SK-N-SH (cell line): ENCODE measurements around the gene RAPGEF1. TPM values are rescaled to one million over a fixed set of nuclear protein-coding genes. Genes with fewer than 3 reads are reported as not detected.

Experiments used
- CTCF ChIA-PET: fragments of 300-600, 350-600 bp; formaldehyde crosslinking; extraction: SDS; loops from one replicate; lab custom pipeline; 2021; lab: Yijun Ruan, JAX
- POLR2A ChIA-PET: fragments of 350-600 bp; sonication (Branson Sonifier 250); formaldehyde crosslinking; extraction: SDS; loops from one replicate; lab custom pipeline; 2020; ENCODE audit warnings: antibody characterized with exemption, inconsistent platforms; lab: Yijun Ruan, JAX
- DNase-seq: peaks from one replicate; pipeline ENCODE4 v3.0.0; 2012
- H2AFZ ChIP-seq: fragments of 200-600 bp; sonication (generic); 2 replicates; pipeline ENCODE4 v1.8.1; 2016; ENCODE audit warnings: antibody characterized with exemption, mild to moderate bottlenecking, low read depth
- H3F3A ChIP-seq: fragments of 200-600 bp; sonication (generic); replicated peaks from 2 replicates; pipeline ENCODE3; 2016; ENCODE audit warnings: antibody characterized with exemption, mild to moderate bottlenecking; ENCODE audit not compliant: insufficient read depth
- H3K27ac ChIP-seq, 2 experiments: fragments of 200-500 bp in 1 of 2; fragments of 200-600 bp in 1 of 2; sonication (Bioruptor generic) in 1 of 2; sonication (generic), shearing (Covaris generic) in 1 of 2; 2 replicates each; pipeline versions ENCODE4 v1.5.1 to v1.6.1; 2014 to 2016; ENCODE audit warnings: low read depth in 2 of 2, inconsistent platforms in 1 of 2, low read length in 1 of 2, mild to moderate bottlenecking in 1 of 2, mixed read lengths in 1 of 2
- H3K27me3 ChIP-seq: fragments of 200-600 bp; sonication (generic), shearing (Covaris generic); 2 replicates; pipeline ENCODE4 v1.6.1; 2016; ENCODE audit warnings: mixed run types; ENCODE audit not compliant: insufficient read depth
- H3K36me3 ChIP-seq, 2 experiments: fragments of 200-500 bp in 1 of 2; fragments of 200-600 bp in 1 of 2; sonication (Bioruptor generic) in 1 of 2; sonication (generic) in 1 of 2; replicated peaks in 1 of 2; 2 replicates each; pipeline versions ENCODE3 to v1.5.1; 2014 to 2016; ENCODE audit warnings: low read length in 1 of 2, mild to moderate bottlenecking in 1 of 2; ENCODE audit not compliant: insufficient read depth in 2 of 2, control insufficient read depth in 1 of 2
- H3K4me1 ChIP-seq, 2 experiments: fragments of 200-500 bp in 1 of 2; fragments of 200-600 bp in 1 of 2; sonication (Bioruptor generic) in 1 of 2; sonication (generic), shearing (Covaris generic) in 1 of 2; 2 replicates each; pipeline versions ENCODE4 v1.5.1 to v1.6.1; 2014 to 2016; ENCODE audit warnings: low read depth in 1 of 2, low read length in 1 of 2, mixed run types in 1 of 2; ENCODE audit not compliant: insufficient read depth in 2 of 2, control insufficient read depth in 1 of 2
- H3K4me2 ChIP-seq: fragments of 200-600 bp; sonication (generic), shearing (Covaris generic); 2 replicates; pipeline ENCODE4 v1.6.1; 2017; ENCODE audit warnings: mixed run types
- H3K4me3 ChIP-seq, 2 experiments: fragments of 200-500 bp in 1 of 2; fragments of 200-600 bp in 1 of 2; sonication (Bioruptor generic) in 1 of 2; sonication (generic), shearing (Covaris generic) in 1 of 2; 2 replicates each; pipeline versions ENCODE4 v1.5.1 to v1.8.1; 2014 to 2016; ENCODE audit warnings: low read depth in 2 of 2, inconsistent platforms in 1 of 2, low read length in 1 of 2, mild to moderate bottlenecking in 1 of 2, mixed read lengths in 1 of 2, moderate library complexity in 1 of 2
- H3K79me2 ChIP-seq: fragments of 200-600 bp; sonication (generic); 2 replicates; pipeline ENCODE4 v1.8.1; 2017; ENCODE audit warnings: mild to moderate bottlenecking; ENCODE audit not compliant: insufficient read depth
- H3K9ac ChIP-seq: fragments of 200-600 bp; sonication (generic); 2 replicates; pipeline ENCODE4 v1.6.1; 2017; ENCODE audit warnings: mixed run types
- H3K9me2 ChIP-seq: fragments of 200-600 bp; sonication (generic); 2 replicates; pipeline ENCODE4 v1.6.1; 2017; ENCODE audit warnings: mixed run types
- H3K9me3 ChIP-seq: fragments of 200-600 bp; sonication (generic); 2 replicates; pipeline ENCODE4 v1.6.1; 2017; ENCODE audit warnings: mixed run types, mild to moderate bottlenecking, moderate library complexity
- H4K20me1 ChIP-seq: fragments of 200-600 bp; sonication (generic); 2 replicates; pipeline ENCODE4 v1.6.1; 2017; ENCODE audit warnings: mild to moderate bottlenecking, mixed run types; ENCODE audit not compliant: insufficient read depth
- CHD2 ChIP-seq: fragments of 150-350 bp; IDR thresholded peaks from 2 replicates; pipeline ENCODE4 v1.6.1; 2018; ENCODE audit warnings: low read length; ENCODE audit not compliant: partially characterized antibody
- ELF1 ChIP-seq: IDR thresholded peaks from 2 replicates; pipeline ENCODE4 v1.4.0; 2012
- EP300 ChIP-seq, 2 experiments: IDR thresholded peaks; 2 replicates each; pipeline versions ENCODE4 v1.4.0 to v1.6.1; 2012; ENCODE audit warnings: borderline replicate concordance in 1 of 2, low read depth in 1 of 2, low read length in 1 of 2
- FOSL2 ChIP-seq: IDR thresholded peaks from 2 replicates; pipeline ENCODE4 v1.4.0; 2012; ENCODE audit warnings: low read depth, mild to moderate bottlenecking, moderate library complexity, borderline replicate concordance
- GABPA ChIP-seq: IDR thresholded peaks from 2 replicates; pipeline ENCODE4 v1.4.0; 2012; ENCODE audit warnings: low read depth, mild to moderate bottlenecking
- GATA2 ChIP-seq: sonication (generic); formaldehyde crosslinking; IDR thresholded peaks from 2 replicates; pipeline ENCODE4 v1.5.0; 2020; ENCODE audit warnings: mild to moderate bottlenecking, missing genetic modification reagents
- JUND ChIP-seq: IDR thresholded peaks from 2 replicates; pipeline ENCODE4 v1.4.0; 2012
- MXI1 ChIP-seq: IDR thresholded peaks from 2 replicates; pipeline ENCODE4 v1.6.1; 2012; ENCODE audit warnings: mild to moderate bottlenecking, low read depth, low read length, improper control_type of control experiment
- NFIC ChIP-seq: IDR thresholded peaks from 2 replicates; pipeline ENCODE4 v1.4.0; 2012; ENCODE audit warnings: borderline replicate concordance
- POLR2AphosphoS5 ChIP-seq: IDR thresholded peaks from 2 replicates; pipeline ENCODE4 v1.6.1; 2012; ENCODE audit warnings: low read depth, low read length
- RCOR1 ChIP-seq: fragments of 150-350 bp; IDR thresholded peaks from 2 replicates; pipeline ENCODE4 v1.6.1; 2017; ENCODE audit warnings: antibody characterized with exemption, low read length
- RXRA ChIP-seq: IDR thresholded peaks from 2 replicates; pipeline ENCODE4 v1.4.0; 2012; ENCODE audit warnings: low read depth, mild to moderate bottlenecking, borderline replicate concordance
- SIN3A ChIP-seq: IDR thresholded peaks from 2 replicates; pipeline ENCODE4 v1.6.1; 2012; ENCODE audit warnings: low read depth, mild to moderate bottlenecking, low read length, moderate library complexity, borderline replicate concordance
- WGBS: methylation state at CpG from one replicate; pipeline ENCODE4 v1.1.6; 2017; ENCODE audit warnings: low lambda C conversion rate; 5-methylcytosine and 5-hydroxymethylcytosine counted together
- polyA plus RNA-seq, 3 experiments: library from polyadenylated mRNA; depleted of rRNA; stranded (reverse); fragments of >200 nt; gene quantifications; 2 replicates each; pipeline ENCODE4 v1.2.3, GENCODE V29; 2012
- TF ChIP-seq, protein P1 (sequence below): fragments of 200-600 bp; sonication (generic); IDR thresholded peaks from 2 replicates; pipeline ENCODE4 v1.6.1; 2017; ENCODE audit warnings: antibody characterized with exemption, mild to moderate bottlenecking, moderate library complexity
- TF ChIP-seq, protein P2 (sequence below): IDR thresholded peaks from 2 replicates; pipeline ENCODE4 v1.4.0; 2012; ENCODE audit warnings: low read depth, borderline replicate concordance
- TF ChIP-seq, protein P3 (sequence below): IDR thresholded peaks from 2 replicates; pipeline ENCODE4; 2012
- TF ChIP-seq, protein P4 (sequence below): IDR thresholded peaks from 2 replicates; pipeline ENCODE4 v1.4.0; 2012; ENCODE audit warnings: low read depth, borderline replicate concordance
- TF ChIP-seq, protein P5 (sequence below): IDR thresholded peaks from 2 replicates; pipeline ENCODE4 v1.6.1; 2012; ENCODE audit warnings: mild to moderate bottlenecking, low read depth, low read length, moderate library complexity
- TF ChIP-seq, protein P6 (sequence below): fragments of 150-350 bp; IDR thresholded peaks from 2 replicates; pipeline ENCODE4 v1.6.1; 2016; ENCODE audit warnings: mild to moderate bottlenecking, low read depth, low read length

RAPGEF1 gene
- polyA plus RNA-seq, 1 of the 3 experiments (the other 2 are of a cell fraction) = 26.2 TPM

DNA sequence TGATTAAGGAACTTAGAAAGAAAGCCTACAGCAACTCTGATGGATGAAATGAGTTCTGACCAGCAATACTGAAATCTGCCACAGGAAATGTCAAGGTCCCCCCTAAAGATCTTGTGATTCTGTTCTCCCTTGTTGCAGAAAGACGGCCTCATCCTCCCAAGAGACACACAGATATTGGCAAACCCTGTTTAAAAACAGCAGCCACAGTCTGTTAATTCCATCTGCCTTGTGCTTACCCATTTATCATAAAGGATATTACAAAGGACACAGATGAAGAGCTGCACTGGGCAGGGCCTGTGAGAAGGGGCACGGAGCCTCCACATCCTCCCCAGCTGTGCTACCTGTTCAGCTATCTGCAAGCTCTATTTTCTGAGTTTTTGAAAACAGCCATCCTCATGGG is 15.2 kb downstream of the RAPGEF1 start:
- Histone ChIP-seq H3K9ac (no peak overlapping the region), H3K27ac (no peak overlapping the region), H3K4me3 (no peak overlapping the region), H3K4me2 (no peak overlapping the region), H4K20me1 (peaks cover 33% of the 10 kb centered on the region), H3K9me2 (no peaks in the 10 kb centered on the region), H3K9me3 (no peaks in the 10 kb centered on the region), H3K79me2 (peaks cover 79% of the 10 kb centered on the region), H3K27me3 (no peaks in the 10 kb centered on the region), H2AFZ (no peak overlapping the region), H3F3A (no peaks in the 10 kb centered on the region), H3K36me3 (no peaks in the 10 kb centered on the region), H3K4me1 (peaks cover 19 to 21% of the 10 kb centered on the region in 2 experiments; a peak in 3 of 4 replicates)
- ChIA-PET POLR2A (no interaction called here), CTCF (interaction anchor here (0.6 to 1.3 kb wide), 3 partner anchors 15 to 133 kb away, joined by 3 read pairs; partner anchors contain the start of gene RAPGEF1)
- 96% methylated on average over 2 of the region's 2 CpGs for WGBS
- DNase-seq = no peak
- TF ChIP-seq MXI1 (no peak), POLR2AphosphoS5 (no peak), EP300 (IDR thresholded peaks at IDR 0.05; ENCODE audit: borderline replicate concordance in 1 of 2, low read depth in 1 of 2, low read length in 1 of 2) (no peak), FOSL2 (no peak), SIN3A (no peak), CHD2 (no peak), NFIC (no peak), RXRA (no peak), JUND (no peak), GATA2 (CRISPR knock-in tag) (no peak), RCOR1 (no peak), ELF1 (no peak), GABPA (no peak)
- TF ChIP-seq, protein P1, sequence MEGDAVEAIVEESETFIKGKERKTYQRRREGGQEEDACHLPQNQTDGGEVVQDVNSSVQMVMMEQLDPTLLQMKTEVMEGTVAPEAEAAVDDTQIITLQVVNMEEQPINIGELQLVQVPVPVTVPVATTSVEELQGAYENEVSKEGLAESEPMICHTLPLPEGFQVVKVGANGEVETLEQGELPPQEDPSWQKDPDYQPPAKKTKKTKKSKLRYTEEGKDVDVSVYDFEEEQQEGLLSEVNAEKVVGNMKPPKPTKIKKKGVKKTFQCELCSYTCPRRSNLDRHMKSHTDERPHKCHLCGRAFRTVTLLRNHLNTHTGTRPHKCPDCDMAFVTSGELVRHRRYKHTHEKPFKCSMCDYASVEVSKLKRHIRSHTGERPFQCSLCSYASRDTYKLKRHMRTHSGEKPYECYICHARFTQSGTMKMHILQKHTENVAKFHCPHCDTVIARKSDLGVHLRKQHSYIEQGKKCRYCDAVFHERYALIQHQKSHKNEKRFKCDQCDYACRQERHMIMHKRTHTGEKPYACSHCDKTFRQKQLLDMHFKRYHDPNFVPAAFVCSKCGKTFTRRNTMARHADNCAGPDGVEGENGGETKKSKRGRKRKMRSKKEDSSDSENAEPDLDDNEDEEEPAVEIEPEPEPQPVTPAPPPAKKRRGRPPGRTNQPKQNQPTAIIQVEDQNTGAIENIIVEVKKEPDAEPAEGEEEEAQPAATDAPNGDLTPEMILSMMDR = no peak
- TF ChIP-seq, protein P2, sequence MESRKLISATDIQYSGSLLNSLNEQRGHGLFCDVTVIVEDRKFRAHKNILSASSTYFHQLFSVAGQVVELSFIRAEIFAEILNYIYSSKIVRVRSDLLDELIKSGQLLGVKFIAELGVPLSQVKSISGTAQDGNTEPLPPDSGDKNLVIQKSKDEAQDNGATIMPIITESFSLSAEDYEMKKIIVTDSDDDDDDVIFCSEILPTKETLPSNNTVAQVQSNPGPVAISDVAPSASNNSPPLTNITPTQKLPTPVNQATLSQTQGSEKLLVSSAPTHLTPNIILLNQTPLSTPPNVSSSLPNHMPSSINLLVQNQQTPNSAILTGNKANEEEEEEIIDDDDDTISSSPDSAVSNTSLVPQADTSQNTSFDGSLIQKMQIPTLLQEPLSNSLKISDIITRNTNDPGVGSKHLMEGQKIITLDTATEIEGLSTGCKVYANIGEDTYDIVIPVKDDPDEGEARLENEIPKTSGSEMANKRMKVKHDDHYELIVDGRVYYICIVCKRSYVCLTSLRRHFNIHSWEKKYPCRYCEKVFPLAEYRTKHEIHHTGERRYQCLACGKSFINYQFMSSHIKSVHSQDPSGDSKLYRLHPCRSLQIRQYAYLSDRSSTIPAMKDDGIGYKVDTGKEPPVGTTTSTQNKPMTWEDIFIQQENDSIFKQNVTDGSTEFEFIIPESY = no peak
- TF ChIP-seq, protein P3, sequence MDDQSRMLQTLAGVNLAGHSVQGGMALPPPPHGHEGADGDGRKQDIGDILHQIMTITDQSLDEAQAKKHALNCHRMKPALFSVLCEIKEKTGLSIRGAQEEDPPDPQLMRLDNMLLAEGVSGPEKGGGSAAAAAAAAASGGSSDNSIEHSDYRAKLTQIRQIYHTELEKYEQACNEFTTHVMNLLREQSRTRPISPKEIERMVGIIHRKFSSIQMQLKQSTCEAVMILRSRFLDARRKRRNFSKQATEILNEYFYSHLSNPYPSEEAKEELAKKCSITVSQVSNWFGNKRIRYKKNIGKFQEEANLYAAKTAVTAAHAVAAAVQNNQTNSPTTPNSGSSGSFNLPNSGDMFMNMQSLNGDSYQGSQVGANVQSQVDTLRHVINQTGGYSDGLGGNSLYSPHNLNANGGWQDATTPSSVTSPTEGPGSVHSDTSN = no peak
- TF ChIP-seq, protein P4, sequence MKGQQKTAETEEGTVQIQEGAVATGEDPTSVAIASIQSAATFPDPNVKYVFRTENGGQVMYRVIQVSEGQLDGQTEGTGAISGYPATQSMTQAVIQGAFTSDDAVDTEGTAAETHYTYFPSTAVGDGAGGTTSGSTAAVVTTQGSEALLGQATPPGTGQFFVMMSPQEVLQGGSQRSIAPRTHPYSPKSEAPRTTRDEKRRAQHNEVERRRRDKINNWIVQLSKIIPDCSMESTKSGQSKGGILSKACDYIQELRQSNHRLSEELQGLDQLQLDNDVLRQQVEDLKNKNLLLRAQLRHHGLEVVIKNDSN = no peak
- TF ChIP-seq, protein P5, sequence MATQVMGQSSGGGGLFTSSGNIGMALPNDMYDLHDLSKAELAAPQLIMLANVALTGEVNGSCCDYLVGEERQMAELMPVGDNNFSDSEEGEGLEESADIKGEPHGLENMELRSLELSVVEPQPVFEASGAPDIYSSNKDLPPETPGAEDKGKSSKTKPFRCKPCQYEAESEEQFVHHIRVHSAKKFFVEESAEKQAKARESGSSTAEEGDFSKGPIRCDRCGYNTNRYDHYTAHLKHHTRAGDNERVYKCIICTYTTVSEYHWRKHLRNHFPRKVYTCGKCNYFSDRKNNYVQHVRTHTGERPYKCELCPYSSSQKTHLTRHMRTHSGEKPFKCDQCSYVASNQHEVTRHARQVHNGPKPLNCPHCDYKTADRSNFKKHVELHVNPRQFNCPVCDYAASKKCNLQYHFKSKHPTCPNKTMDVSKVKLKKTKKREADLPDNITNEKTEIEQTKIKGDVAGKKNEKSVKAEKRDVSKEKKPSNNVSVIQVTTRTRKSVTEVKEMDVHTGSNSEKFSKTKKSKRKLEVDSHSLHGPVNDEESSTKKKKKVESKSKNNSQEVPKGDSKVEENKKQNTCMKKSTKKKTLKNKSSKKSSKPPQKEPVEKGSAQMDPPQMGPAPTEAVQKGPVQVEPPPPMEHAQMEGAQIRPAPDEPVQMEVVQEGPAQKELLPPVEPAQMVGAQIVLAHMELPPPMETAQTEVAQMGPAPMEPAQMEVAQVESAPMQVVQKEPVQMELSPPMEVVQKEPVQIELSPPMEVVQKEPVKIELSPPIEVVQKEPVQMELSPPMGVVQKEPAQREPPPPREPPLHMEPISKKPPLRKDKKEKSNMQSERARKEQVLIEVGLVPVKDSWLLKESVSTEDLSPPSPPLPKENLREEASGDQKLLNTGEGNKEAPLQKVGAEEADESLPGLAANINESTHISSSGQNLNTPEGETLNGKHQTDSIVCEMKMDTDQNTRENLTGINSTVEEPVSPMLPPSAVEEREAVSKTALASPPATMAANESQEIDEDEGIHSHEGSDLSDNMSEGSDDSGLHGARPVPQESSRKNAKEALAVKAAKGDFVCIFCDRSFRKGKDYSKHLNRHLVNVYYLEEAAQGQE = no peak
- TF ChIP-seq, protein P6, sequence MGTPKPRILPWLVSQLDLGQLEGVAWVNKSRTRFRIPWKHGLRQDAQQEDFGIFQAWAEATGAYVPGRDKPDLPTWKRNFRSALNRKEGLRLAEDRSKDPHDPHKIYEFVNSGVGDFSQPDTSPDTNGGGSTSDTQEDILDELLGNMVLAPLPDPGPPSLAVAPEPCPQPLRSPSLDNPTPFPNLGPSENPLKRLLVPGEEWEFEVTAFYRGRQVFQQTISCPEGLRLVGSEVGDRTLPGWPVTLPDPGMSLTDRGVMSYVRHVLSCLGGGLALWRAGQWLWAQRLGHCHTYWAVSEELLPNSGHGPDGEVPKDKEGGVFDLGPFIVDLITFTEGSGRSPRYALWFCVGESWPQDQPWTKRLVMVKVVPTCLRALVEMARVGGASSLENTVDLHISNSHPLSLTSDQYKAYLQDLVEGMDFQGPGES = no peak
